Cardiac fibroblast (primary cell): ENCODE measurements around the gene NCKAP5.

Experiments
- DNase-seq, 2 donors: peaks; one replicate each; pipeline versions ENCODE4 v3.0.0 to v3.0.0-alpha.2; 2010; ENCODE audit warnings: low read depth in 2 of 2
- H3K4me3 ChIP-seq, 2 donors: replicated peaks in 1 of 2; 1 replicate in 1 of 2; 2 replicates in 1 of 2; pipeline ENCODE4 v1.5.1; 2011; ENCODE audit warnings: low read depth in 2 of 2, low read length in 2 of 2, mild to moderate bottlenecking in 2 of 2, moderate library complexity in 1 of 2
- TF ChIP-seq, protein P1 (sequence below): IDR thresholded peaks from one replicate; pipeline ENCODE4 v1.5.1; 2011; ENCODE audit warnings: low read depth, mild to moderate bottlenecking, low read length, inconsistent platforms

NCKAP5 gene

DNA sequence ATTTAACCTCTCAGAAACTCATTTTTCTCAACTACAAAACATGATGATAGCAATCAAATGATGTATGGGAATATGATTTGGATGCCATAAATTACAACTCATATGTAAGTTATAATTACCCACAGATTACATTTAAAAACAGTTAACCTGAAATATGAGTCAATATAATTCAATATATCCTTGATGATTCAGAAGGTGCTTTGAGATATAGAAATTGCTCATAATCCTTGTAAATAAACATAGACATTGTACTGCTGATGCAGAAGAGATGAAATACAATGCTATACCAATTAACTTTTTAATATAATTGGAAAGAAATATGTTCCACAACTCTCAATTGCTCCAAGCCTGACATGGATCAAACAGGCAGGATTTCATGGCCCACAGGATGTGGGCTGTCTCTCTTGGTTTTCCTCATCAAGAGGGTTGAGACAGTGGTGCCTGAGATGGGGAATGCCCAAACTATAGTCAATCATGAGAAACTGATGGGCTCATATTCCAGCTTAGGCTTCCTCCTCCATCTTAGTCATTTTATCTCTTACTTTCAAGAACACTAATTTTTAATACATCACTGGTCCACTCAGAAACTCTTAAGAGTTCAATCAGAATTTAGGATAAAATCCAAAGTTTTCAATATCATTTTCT is 49.4 kb downstream of the NCKAP5 start:
- H3K4me3 ChIP-seq = no peak overlapping the region
- TF ChIP-seq, protein P1, sequence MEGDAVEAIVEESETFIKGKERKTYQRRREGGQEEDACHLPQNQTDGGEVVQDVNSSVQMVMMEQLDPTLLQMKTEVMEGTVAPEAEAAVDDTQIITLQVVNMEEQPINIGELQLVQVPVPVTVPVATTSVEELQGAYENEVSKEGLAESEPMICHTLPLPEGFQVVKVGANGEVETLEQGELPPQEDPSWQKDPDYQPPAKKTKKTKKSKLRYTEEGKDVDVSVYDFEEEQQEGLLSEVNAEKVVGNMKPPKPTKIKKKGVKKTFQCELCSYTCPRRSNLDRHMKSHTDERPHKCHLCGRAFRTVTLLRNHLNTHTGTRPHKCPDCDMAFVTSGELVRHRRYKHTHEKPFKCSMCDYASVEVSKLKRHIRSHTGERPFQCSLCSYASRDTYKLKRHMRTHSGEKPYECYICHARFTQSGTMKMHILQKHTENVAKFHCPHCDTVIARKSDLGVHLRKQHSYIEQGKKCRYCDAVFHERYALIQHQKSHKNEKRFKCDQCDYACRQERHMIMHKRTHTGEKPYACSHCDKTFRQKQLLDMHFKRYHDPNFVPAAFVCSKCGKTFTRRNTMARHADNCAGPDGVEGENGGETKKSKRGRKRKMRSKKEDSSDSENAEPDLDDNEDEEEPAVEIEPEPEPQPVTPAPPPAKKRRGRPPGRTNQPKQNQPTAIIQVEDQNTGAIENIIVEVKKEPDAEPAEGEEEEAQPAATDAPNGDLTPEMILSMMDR = no peak
- DNase-seq = no peak

DNA sequence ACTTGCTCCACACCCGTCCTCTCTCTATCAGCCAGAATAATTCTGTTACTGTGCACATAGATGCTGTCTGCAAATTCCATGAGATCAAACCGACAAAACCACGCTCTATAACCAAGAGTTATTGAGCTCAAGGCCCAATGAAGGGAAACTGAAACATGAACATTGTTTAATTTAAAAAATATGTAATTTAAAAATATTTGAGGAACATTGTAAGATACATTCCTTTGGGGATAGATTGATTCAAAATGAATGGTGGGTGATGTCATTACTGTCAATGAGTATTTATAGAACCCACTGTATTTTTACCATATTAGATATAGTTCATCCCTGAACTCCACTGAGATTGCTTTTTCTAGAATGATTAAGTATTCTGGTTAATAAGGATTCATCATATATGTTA is 50.4 kb downstream of the NCKAP5 start:
- no peak for DNase-seq
- TF ChIP-seq, protein P1 = no peak
- no peak overlapping the region for H3K4me3 ChIP-seq

GRCh38 chr2:133516405-133517026 is 51.7 kb downstream of the NCKAP5 start:
- no peak for DNase-seq
- TF ChIP-seq, protein P1 = no peak
- no peak overlapping the region for H3K4me3 ChIP-seq

DNA sequence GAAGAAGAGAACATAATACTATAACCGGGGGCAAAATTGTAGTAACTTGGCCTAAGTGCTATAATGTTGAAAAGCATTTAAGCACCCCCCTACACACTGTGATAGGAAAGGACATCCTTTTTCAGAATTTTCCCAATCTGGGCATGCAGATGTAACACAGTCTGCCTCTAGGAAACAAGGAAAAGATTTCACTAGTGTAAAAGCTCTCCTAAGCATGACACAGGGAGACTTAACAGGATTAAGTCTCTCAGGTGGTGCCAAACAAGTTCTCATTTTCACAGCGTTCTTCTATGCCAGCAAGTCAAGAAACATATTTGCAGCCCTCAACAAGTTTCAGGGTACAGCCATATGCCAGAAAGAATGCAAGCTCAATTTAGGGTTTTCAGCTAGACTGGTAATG is 53.0 kb downstream of the NCKAP5 start:
- DNase-seq = no peak
- TF ChIP-seq, protein P1 = no peak
- H3K4me3 ChIP-seq = no peak overlapping the region

- TF ChIP-seq, protein P1 = no peak
- no peak for DNase-seq
- H3K4me3 ChIP-seq = no peak overlapping the region
Observed at GRCh38 chr2:133513893-133514292, 54.4 kb downstream of the NCKAP5 start.

GRCh38 chr2:133512121-133512520 is 56.1 kb downstream of the NCKAP5 start:
- TF ChIP-seq, protein P1 = no peak
- DNase-seq = no peak
- no peak overlapping the region for H3K4me3 ChIP-seq

DNA sequence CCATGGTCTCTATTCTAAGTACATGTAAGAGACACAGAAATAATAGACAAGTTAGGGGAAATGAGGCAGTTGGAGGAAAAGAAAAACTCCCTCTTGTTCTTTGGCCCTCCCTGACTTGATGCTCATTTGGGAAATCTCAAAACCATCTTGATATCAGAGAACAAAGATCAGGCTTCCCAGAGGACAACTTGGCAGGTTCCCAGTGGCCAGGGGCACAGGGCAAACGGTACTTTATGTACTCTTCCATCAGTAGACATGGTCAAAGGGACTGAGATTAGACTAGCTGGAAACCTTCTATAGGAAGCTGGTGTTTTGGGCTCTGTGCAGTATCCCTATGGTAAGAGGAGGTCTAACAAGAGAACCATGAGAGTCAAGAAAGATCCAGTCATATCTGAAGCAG is 56.6 kb downstream of the NCKAP5 start:
- H3K4me3 ChIP-seq = no peak overlapping the region
- TF ChIP-seq, protein P1 = no peak
- no peak for DNase-seq
